Stimulated activated CD8-positive, alpha-beta memory T cell treated with anti-CD3 and anti-CD28 coated beads, Interleukin-15, amount 100 ng/mL, for 48 hours (primary cell): Measurements from ENCODE around the gene NDRG4.

Experiments
- DNase-seq, 2 donors: peaks; one replicate each; pipeline ENCODE4 v3.0.0-alpha.2; 2020; ENCODE audit warnings: low read depth in 2 of 2

The NDRG4 gene, protein sequence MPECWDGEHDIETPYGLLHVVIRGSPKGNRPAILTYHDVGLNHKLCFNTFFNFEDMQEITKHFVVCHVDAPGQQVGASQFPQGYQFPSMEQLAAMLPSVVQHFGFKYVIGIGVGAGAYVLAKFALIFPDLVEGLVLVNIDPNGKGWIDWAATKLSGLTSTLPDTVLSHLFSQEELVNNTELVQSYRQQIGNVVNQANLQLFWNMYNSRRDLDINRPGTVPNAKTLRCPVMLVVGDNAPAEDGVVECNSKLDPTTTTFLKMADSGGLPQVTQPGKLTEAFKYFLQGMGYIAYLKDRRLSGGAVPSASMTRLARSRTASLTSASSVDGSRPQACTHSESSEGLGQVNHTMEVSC

GRCh38 chr16:58499615-58500351, at the start of gene NDRG4:
NDRG4 (plus strand) TSS chr16:58500143; CDS start chr16:58500249, 106 bp downstream.
- peak in 1 of 2 donors; percentile 49 for DNase-seq

- DNase-seq, result no peak
Observed at GRCh38 chr16:58450590-58450989, 49.4 kb upstream of the NDRG4 start.

GRCh38 chr16:58451265-58451689, 48.7 kb upstream of the NDRG4 start:
- DNase-seq, result no peak

- no peak for DNase-seq
Observed at GRCh38 chr16:58451945-58452401, 48.0 kb upstream of the NDRG4 start.

GRCh38 chr16:58452640-58453039, 47.3 kb upstream of the NDRG4 start:
- no peak for DNase-seq

DNA sequence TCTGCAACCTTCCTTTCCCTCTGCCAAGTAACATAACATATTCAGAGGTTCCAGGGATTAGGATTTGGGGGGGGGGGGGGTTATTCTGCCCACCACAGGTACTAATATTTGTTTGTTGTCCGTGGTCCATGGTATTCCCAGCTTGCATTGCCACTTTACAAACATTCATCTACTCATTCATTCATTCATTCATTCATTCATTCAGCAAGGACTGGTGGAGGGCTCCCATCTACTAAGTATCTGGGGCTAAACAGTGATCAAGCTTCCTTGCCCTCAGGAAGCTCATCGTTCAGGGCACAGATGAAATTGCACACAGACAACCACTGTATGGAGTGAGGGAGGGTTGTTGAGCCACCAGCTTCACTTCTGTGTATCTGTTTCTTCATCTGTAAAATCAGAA, 45.8 kb upstream of the NDRG4 start:
- DNase-seq, result no peak

- no peak for DNase-seq
Observed at GRCh38 chr16:58454856-58455255, 45.1 kb upstream of the NDRG4 start.

- no peak for DNase-seq
Observed at GRCh38 chr16:58455750-58456149, 44.2 kb upstream of the NDRG4 start.

- DNase-seq, result no peak
Observed at GRCh38 chr16:58456193-58456592, 43.8 kb upstream of the NDRG4 start.

DNA sequence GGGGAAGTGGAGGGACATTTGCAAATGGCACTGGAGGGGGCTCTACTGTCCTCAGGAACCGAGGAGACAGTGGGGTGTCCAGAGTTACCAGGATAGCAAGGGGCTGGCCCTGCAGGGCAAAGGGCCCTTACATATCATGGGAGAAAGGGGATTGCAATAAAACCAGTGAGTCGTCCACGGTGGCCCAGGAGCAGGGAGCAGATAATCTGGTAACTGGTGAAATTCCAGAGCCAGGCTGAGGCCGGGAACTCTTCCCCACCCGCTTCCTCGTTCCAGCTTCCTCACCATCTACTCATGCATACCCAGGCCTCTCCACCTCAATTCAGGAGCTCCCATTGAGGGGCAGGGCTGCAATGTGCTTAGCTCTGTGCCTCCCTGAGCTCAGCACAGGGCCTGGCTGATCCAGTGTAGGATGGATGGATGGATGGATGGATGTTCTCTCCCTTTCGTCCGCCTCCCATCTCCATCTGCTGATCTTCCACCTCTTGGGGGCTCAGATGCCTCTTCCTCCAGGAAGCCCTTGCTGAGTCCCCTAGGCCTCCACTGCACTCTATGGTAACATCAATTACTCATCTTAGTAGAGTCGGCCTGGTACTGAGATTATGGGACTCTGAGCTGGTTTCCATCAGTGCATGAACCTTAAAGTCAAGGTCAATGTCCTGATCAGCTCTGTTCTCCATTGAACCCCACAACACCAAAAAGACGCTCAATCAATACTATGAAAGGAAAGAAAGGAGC, 41.2 kb upstream of the NDRG4 start:
- no peak for DNase-seq

GRCh38 chr16:58459344-58460218, 40.4 kb upstream of the NDRG4 start:
- DNase-seq, result peak; percentile 47 to 53

- no peak for DNase-seq
Observed at GRCh38 chr16:58460219-58460610, 39.7 kb upstream of the NDRG4 start.

- no peak for DNase-seq
Observed at GRCh38 chr16:58461056-58461455, 38.9 kb upstream of the NDRG4 start.

- no peak for DNase-seq
Observed at GRCh38 chr16:58461640-58462039, 38.3 kb upstream of the NDRG4 start.

- DNase-seq, result no peak
Observed at GRCh38 chr16:58462089-58462488, 37.9 kb upstream of the NDRG4 start.

DNA sequence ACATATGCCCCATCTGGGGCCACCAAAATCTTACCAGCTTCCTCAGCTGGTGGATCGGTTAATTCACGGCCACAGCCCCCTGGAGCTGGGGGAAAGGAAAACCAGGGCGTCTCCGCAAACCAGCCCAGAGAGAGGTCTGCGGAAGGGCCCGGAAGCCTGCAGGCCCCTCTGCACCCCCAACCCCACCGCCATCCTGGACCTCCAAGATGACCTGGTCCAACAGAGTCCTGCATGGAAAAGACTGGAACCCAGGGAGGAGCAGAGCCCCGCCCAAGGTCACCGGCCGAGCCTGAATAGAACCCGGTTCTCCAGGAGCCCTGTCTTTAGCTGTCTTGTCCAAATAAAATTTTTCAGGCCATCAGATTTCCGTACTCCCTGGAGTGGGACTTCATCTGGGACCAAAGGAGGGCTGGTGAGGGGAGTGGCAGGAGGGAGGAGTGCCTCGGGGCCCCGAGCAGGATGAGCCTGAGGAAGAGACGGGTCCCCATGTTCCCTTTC, 37.4 kb upstream of the NDRG4 start:
- no peak for DNase-seq

- DNase-seq, result no peak
Observed at GRCh38 chr16:58462997-58463941, 36.7 kb upstream of the NDRG4 start.

DNA sequence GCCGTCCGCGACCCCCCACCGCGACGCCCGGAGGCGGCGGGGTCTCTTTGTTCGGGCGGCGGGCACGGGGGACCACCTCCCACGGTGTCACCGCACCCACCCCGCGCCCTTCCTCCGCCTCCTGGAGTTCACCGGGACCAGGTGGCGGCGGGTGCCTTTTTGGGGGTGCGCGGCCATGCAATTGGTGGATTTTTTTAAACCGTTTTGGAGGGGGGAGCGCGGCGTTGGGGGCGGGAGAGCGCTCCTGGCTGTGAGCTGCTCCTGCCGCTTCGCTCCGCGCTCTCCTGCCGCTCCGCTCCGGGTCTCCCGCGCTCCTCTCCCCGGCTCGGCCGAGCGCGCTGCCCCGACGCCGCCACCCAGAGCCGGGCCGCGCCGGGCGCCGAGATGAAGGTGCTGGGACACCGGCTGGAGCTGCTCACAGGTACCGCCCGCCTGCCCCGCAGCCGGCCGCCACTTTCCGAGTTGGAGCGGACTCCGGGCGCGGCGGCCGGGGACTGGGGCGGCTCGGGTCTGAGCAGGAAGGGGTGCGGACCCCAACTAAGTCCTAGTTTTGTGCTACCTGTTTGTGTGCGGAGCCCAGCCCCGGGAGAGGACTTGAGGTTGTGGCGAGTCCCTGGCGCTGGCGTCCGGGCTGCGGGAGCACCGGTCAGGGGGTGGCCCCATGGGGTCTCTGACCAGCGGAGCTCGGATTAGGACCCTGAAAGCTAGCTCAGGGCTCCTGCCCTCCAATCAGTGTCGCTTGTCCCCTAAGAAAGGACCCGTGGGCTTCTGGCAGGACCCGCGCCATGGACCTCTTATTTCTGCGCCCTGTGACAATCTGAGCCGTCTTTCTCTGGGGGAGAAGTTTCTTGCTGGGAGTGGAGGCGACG, 35.7 kb upstream of the NDRG4 start:
- no peak for DNase-seq
